Left ventricle myocardium superior (tissue), 1 donor: ENCODE measurements around the gene ZNF784. TPM values are rescaled to one million over a fixed set of nuclear protein-coding genes. Genes with fewer than 3 reads are reported as not detected.

Source experiments
- ATAC-seq: fragments of 200-7000 bp; cut with Tn5 transposase; one replicate; pipeline ENCODE4 v1.9.1; 2020; ENCODE audit warnings: mild to moderate bottlenecking, moderate library complexity
- DNase-seq: peaks from one replicate; pipeline ENCODE4 v3.0.0-alpha.2; 2020
- intact Hi-C: fragments of 100-400 bp; cut with micrococcal nuclease; formaldehyde crosslinking; loops from one replicate; pipeline ENCODE4 v1.11.0; 2022
- total RNA-seq: library from RNA; stranded (reverse); fragmentation: NEBNext Ultra II Directional; extraction: Animal tissue kit (Norgen Biotek cat#: 25700); gene quantifications from one replicate; pipeline ENCODE4 v1.2.1, GENCODE V29; 2021
- donor health status: DM: no; HTN: yes; CAD: no; lungs with severe emphysema.

The ZNF784 gene
- total RNA-seq, 1 donor from 2014 or later: 13.4 TPM

DNA sequence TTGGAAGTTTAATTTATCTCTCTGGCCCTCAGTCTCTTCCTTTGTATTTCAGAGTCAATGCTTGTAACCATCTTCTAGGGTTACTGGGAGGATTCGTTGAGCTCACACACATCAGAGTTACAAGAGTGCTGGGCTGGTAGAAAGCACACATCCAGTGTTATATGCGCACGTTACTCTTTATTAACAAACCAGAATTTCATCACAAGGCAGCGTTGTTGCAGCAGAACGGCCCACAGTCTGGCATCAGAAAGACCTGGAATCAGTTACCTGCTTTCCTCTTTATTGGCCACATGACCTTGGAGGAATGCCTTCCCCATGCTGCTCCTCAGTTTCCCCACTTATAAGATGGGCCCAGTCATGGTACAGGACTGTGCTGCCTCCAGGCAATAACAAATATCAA lies 15.0 kb downstream of the ZNF784 start:
- ATAC-seq (no peak), DNase-seq (no peak)
- intact Hi-C loops: loop anchor here (10.0 kb wide), 1 partner anchor 95 kb away; no protein-coding TSS in a partner anchor

GRCh38 chr19:55606817-55607216 lies 17.5 kb downstream of the ZNF784 start:
- DNase-seq (no peak), ATAC-seq (no peak)
- intact Hi-C loops: loop anchor here (10.0 kb wide), 1 partner anchor 92 kb away; no protein-coding TSS in a partner anchor

GRCh38 chr19:55606471-55606787 lies 17.9 kb downstream of the ZNF784 start:
- ATAC-seq (no peak), DNase-seq (no peak)
- intact Hi-C loops: loop anchor here (10.0 kb wide), 1 partner anchor 92 kb away; no protein-coding TSS in a partner anchor

GRCh38 chr19:55605637-55606470 lies 18.5 kb downstream of the ZNF784 start, which contains the start of gene ZNF865:
ZNF865 (plus strand) TSS chr19:55605647; CDS start chr19:55613619, 7,972 bp downstream.
- peak; percentile 67 for DNase-seq

DNA sequence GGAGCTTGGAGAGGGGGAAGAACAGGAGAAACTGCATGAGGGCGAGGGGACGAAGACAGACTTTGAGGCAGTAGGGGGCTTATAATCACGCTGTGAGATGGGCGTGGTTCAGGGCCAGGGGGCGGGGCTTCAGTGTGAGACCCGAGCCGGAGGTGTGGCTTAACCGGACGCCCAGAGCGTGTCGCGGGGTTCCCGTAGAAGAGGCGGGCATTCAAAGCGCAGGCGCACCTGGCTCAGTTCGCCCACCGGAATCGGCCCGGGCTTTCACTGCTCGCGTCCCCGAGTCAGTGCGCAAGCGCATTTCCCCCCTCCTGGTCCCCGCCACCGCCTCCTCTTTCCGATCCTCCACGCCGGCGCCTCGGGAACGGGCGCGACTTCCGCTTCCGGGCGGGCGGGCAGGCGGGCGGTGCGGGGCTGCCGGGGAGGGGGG lies 19.1 kb downstream of the ZNF784 start:
- intact Hi-C loops: loop anchor here (10.0 kb wide), 1 partner anchor 90 kb away; no protein-coding TSS in a partner anchor
- peak; percentile 83 for ATAC-seq

More at GRCh38 chr19:55605637-55606470, 18.5 kb downstream of the ZNF784 start, which contains the start of gene ZNF865:
- intact Hi-C loops: loop anchor here (10.0 kb wide), 1 partner anchor 91 kb away; no protein-coding TSS in a partner anchor
- ATAC-seq: peak; percentile 42

GRCh38 chr19:55603581-55604292 lies 20.6 kb downstream of the ZNF784 start:
- no peak for DNase-seq
- ATAC-seq: no peak
- intact Hi-C loops: loop anchor here (10.0 kb wide), 1 partner anchor 89 kb away; no protein-coding TSS in a partner anchor

More for the DNA sequence above, 19.1 kb downstream of the ZNF784 start:
- peak; percentile 98 for DNase-seq

GRCh38 chr19:55603115-55603514 lies 21.3 kb downstream of the ZNF784 start:
- no peak for DNase-seq
- intact Hi-C loops: loop anchor here (10.0 kb wide), 1 partner anchor 88 kb away; no protein-coding TSS in a partner anchor
- no peak for ATAC-seq

DNA sequence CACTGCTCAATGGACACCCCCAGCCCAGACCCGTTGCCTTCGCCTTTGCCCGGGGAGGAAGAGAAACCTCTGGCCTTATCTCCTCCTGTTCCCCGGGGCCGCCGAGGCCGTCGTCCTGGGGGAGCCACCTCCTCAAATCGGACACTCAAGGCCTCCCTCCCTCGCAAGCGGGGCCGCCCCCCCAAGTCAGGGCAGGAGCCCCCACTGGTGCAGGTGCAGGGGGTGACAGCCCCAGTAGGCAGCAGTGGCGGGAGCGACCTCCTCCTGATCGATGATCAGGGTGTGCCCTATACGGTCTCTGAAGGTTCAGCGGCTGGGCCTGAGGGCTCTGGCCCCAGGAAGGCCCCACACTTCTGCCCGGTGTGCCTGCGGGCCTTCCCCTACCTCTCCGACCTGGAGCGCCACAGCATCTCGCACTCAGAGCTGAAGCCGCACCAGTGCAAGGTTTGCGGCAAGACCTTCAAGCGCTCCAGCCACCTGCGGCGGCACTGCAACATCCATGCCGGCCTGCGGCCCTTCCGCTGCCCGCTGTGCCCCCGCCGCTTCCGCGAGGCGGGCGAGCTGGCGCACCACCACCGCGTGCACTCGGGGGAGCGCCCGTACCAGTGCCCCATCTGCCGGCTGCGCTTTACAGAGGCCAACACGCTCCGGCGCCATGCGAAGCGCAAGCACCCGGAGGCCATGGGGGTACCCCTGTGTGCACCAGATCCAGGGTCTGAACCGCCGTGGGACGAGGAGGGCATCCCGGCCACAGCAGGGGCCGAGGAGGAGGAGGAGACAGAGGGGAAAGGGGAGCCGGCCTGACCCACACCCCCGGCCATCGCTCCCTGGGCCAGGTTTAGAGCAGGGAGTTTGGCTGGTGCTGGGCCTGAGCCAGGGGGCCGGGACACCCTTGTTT lies 22.0 kb downstream of the ZNF784 start:
- peak; percentile 38 for DNase-seq
- no peak for ATAC-seq
- intact Hi-C loops: loop anchor here (10.0 kb wide), 1 partner anchor 88 kb away; no protein-coding TSS in a partner anchor

DNA sequence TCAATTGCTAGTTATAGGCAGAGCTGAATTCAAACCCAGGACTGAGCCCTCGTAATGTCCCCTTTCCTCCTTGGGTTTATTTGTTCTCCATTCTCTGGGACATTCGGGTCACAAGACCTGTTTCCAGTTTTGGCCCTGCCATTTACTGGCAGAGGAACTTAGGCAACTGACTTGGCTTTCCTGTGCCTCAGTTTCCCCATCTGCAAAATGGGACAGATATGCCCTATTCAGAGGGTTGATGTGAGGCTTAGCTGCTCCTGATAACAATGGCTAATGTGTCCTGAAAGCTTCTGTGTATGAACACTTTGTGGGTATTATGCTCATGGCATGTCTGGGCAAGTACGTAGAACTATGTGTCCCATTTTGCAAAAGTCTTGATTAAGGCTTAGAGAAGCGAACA lies 23.3 kb downstream of the ZNF784 start:
- no peak for ATAC-seq

GRCh38 chr19:55600662-55601028 lies 23.7 kb downstream of the ZNF784 start:
- ATAC-seq (no peak), DNase-seq (no peak)
- intact Hi-C loops: loop anchor here (10.0 kb wide), 1 partner anchor 86 kb away; no protein-coding TSS in a partner anchor

More for the DNA sequence above, 23.3 kb downstream of the ZNF784 start:
- intact Hi-C loops: loop anchor here (10.0 kb wide), 1 partner anchor 86 kb away; no protein-coding TSS in a partner anchor
- no peak for DNase-seq

DNA sequence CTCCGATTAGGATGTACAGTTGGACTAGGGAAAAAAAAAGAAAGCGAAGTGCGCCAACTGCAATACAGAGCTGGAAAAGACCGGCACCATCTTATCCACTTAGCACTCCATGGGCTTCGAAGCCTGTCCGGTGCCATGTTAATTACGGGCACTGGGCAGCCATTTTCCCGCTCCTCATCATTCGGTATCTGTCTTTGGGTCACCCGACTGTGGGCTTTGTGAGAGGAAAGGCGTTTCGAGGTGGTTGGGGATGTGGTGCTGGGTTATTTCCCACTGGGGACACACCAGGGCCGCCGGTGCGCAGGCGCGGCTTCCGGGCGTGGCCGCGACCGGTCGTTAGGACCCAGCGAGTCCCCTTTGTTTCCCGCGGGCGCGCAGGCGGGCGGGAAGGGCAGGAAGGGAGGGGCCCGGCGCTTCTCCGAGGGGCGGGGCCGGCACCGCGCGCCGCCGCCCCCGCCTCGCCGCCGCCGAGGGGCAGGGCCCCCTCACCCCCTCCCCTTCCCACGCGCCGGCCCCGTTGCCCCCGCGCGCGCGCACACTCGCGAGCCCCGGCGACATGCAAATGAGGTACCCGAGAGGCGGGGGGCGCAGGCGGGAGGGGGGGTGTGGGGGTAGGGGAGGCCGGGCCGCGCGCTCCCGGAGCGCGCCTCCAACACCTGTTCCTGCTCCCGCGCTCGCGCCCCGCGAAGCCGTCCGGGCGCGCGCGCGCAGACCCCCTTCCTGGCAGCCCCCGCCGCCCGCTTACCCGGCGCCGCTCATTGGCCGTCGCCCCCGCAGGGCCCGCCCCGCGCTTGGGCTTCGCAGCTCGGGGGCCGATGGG lies 24.3 kb downstream of the ZNF784 start, which contains the start of gene ZNF524:
Gene ZNF524 (plus strand): TSS at position 447 of the 820 bp plus-strand sequence. CDS start 1,825 bp downstream, outside the sequence.
- DNase-seq (peak; percentile 91), ATAC-seq (peak; percentile 67)
- intact Hi-C loops: loop anchor here (10.0 kb wide), 1 partner anchor 85 kb away; no protein-coding TSS in a partner anchor

- peak; percentile 88 for ATAC-seq
- peak; percentile 98 for DNase-seq
- intact Hi-C loops: no loop called here
Measured at GRCh38 chr19:55599468-55599841, 24.9 kb downstream of the ZNF784 start, which contains the start of gene FIZ1. FIZ1 (minus strand) TSS chr19:55599517; CDS start chr19:55597865, 1,652 bp downstream.

DNA sequence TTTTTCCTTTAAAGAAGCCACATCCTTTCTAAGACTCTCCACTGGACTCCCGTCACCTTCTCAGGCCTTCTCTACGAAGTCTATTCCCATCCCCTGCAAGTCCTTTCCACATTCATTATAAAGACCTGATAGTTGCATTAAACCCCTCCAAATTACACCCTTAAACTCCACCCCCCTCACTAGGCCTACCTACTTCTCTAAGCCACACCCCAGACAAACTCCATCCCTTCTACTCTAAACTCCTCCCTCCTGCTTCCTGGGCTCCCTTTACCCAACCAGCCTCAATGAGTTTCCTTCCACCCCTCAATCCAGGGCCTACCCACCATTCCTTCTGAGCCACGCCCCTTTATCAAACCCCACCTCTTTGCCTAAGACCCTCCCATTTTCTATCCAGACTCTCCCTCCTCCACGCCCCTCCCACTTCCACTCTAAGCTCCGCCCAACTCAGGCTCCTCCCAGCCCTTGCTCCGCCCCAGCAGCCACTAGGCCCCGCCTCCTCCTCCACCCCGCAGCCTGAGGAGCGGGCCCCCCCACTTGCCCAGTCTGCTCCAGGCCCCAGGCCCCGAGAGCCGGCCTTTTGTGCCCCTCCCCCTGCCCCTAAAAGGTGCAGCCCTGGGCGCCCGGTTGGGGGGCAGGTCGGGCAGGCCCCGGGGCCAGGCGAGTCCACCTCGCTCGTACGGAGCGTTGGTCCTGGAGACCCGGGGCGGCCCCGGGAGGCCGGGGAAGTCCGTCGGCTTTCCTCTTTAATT lies 25.5 kb downstream of the ZNF784 start:
- intact Hi-C loops: no loop called here
- ATAC-seq (peak; percentile 78), DNase-seq (peak; percentile 93)

GRCh38 chr19:55598034-55598433 lies 26.3 kb downstream of the ZNF784 start:
- intact Hi-C loops: no loop called here
- DNase-seq (no peak), ATAC-seq (no peak)

DNA sequence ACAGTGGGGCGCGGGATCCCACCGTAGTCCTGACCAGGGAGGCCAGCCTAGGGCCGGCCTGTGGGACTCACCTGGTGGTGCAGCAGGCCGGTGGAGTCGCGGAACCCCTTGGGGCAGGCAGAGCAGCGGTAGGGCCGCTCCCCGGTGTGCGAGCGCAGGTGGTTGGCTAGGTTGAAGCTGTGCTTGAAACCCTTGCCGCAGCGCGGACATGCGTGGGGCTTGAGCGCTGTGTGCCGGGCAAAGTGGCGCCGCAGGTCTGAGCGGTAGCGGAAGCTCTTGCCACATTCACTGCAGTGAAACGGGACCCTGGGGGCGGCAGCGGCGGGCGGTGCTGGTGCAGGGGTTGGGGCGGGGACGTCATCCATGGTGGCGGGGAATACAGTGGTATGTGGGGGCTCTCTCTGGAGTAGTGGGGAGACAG lies 26.9 kb downstream of the ZNF784 start:
- DNase-seq (peak; percentile 48), ATAC-seq (no peak)
- intact Hi-C loops: no loop called here

GRCh38 chr19:55596304-55596703 lies 28.1 kb downstream of the ZNF784 start:
- intact Hi-C loops: no loop called here
- ATAC-seq: no peak
- no peak for DNase-seq
